Activated T-helper 17 cell treated with anti-CD3 and anti-CD28 coated beads, Interleukin-2, amount 50 U/mL, for 72 hours (primary cell): ENCODE data around the gene PDE3A. TPM values are rescaled to one million over a fixed set of nuclear protein-coding genes. Genes with fewer than 3 reads are reported as not detected.

Experiments used
- ATAC-seq: fragments of 150-1000 bp; cut with Tn5 transposase; replicated peaks from 2 replicates; pipeline ENCODE4 v1.10.0; 2021; ENCODE audit warnings: mild to moderate bottlenecking, moderate library complexity
- H3K27ac Mint-ChIP-seq: one replicate; pipeline ENCODE4 v1.8.0; 2022; ENCODE audit warnings: mixed read lengths
- H3K27me3 Mint-ChIP-seq: one replicate; pipeline ENCODE4 v1.8.0; 2022; ENCODE audit warnings: mixed read lengths
- H3K36me3 Mint-ChIP-seq: one replicate; pipeline ENCODE4 v1.8.0; 2022; ENCODE audit warnings: low read depth, mild to moderate bottlenecking, mixed read lengths
- H3K4me1 Mint-ChIP-seq: one replicate; pipeline ENCODE4 v1.8.0; 2022; ENCODE audit warnings: mixed read lengths
- H3K4me3 Mint-ChIP-seq: one replicate; pipeline ENCODE4 v1.8.0; 2022; ENCODE audit warnings: mild to moderate bottlenecking, mixed read lengths
- H3K9me3 Mint-ChIP-seq: one replicate; pipeline ENCODE4 v1.8.0; 2022; ENCODE audit warnings: mixed read lengths
- total RNA-seq, 2 donors: library from RNA; stranded (reverse); gene quantifications; one replicate each; pipeline ENCODE4 v1.2.3, GENCODE V29; 2022

Gene PDE3A
- total RNA-seq, 2 donors from 2014 or later = not detected

DNA sequence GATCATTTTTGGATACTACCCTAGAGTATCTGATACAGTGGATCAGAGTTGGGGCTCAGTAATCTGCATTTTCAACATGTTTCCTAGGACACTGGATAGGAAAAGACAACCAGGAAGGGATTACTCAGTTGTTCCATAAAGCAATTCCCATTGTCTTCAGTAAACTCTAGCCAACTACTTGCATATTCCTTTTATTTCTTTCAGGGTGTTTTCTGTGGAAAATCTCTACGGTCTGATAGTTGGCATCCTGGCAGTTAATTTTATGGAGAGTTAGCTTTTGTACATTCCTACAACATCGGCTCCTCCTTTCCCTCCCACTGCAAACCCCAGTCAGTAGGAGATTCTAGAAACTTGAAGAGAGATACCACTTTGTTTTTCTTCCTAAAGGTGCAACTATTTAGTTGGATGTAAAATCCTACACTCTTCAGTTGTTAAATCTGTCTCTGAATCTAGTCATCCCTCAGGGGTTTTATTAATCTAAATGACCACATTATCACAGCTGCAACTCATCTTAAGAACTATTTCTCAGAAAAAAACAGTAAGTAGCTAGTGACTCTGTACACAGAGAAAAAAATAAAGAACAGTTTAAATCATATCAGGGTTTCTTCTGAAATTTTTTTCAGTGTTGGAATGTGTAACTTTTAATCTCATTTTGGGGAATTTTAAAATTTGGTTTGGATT lies 103.9 kb downstream of the PDE3A start:
- no peaks in the 10 kb centered on the region for H3K9me3 Mint-ChIP-seq
- no peak overlapping the region for H3K27ac Mint-ChIP-seq
- no peak for ATAC-seq
- no peaks in the 10 kb centered on the region for H3K4me1 Mint-ChIP-seq
- H3K4me3 Mint-ChIP-seq = no peak overlapping the region
- no peaks in the 10 kb centered on the region for H3K36me3 Mint-ChIP-seq
- peaks cover 3% of the 10 kb centered on the region for H3K27me3 Mint-ChIP-seq

DNA sequence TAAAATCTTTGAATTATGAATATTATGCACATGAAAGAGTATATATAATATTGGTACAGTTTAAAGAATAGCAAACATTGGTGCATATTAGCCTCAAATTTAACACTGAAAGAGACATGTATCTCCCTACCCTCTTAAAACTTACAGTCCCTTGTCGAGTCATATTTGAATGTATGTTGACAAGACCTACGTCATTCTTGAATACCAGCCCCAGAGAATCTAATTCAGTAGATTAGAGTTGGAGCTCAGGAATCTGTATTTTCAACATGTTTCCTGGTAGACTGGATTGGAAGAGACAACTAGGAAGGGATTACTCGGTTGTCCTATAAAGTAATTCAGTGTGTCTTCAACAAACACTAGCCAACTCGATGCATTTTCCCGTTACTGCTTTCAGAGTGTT lies 104.8 kb downstream of the PDE3A start:
- ATAC-seq = no peak
- H3K4me3 Mint-ChIP-seq = no peak overlapping the region
- no peaks in the 10 kb centered on the region for H3K9me3 Mint-ChIP-seq
- H3K27ac Mint-ChIP-seq = no peak overlapping the region
- H3K27me3 Mint-ChIP-seq = peaks cover 3% of the 10 kb centered on the region
- H3K36me3 Mint-ChIP-seq = no peaks in the 10 kb centered on the region
- no peaks in the 10 kb centered on the region for H3K4me1 Mint-ChIP-seq

DNA sequence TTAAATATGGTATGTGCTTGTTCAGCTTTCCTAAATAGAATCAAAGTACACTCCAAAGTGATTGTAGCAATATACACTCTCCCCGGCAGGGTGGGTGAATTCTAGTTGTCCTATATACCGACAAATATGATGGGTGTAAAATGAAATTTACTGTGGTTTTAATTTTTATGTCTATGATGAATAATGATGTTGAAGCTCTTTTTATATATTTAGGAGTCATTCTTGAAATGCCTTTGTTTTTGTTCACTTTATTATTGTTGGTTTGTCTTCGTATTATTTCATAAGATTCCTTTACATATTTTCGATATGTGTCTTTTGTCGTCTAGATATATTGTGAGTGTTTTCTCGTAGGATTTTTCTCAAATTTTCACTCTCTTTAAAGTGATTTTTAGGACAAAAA lies 105.7 kb downstream of the PDE3A start:
- Mint-ChIP-seq H3K27ac (no peak overlapping the region), H3K36me3 (no peaks in the 10 kb centered on the region), H3K9me3 (no peaks in the 10 kb centered on the region), H3K4me3 (no peak overlapping the region), H3K4me1 (no peaks in the 10 kb centered on the region), H3K27me3 (peaks cover 3% of the 10 kb centered on the region)
- ATAC-seq = no peak

DNA sequence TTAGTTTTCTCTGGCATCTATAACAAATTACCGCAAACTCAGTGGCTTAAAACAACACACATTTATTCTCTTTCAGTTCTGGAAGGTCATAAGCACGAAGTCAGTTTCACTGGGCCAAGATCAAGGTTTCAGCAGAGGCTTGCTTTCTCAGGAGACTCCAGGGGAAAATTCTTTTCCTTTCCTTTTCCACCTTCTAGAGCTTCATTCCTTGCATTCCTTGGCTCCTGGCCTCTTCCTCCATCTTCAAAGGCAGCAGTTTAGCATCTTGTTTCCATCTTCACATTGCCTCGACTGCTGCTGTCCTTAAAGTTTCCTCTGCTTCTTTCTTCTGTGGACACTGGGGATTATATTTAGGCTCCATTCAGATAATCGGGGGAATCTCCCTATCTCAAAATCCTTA lies 106.1 kb downstream of the PDE3A start:
- Mint-ChIP-seq H3K4me3 (no peak overlapping the region), H3K27me3 (peaks cover 3% of the 10 kb centered on the region), H3K27ac (no peak overlapping the region), H3K36me3 (no peaks in the 10 kb centered on the region), H3K4me1 (no peaks in the 10 kb centered on the region), H3K9me3 (no peaks in the 10 kb centered on the region)
- no peak for ATAC-seq

DNA sequence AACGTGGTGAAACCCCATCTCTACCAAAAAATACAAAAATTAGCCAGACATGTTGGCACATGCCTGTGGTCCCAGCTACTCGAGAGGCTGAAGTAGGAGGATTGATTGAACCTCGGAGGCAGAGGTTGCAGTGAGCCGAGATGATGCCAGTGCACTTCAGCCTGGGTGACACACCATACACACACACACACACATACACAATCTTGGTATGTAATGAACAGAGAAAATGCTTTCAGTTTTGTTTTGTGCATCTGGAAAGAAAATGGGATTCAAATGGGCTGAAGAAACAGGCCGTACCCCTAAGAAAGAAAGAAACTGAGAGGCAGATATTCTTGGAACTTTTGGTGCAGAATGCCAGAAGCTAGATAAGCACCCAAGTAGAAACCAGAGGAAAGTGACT lies 107.2 kb downstream of the PDE3A start:
- H3K36me3 Mint-ChIP-seq = no peaks in the 10 kb centered on the region
- no peak overlapping the region for H3K27ac Mint-ChIP-seq
- H3K4me3 Mint-ChIP-seq = no peak overlapping the region
- H3K9me3 Mint-ChIP-seq = no peaks in the 10 kb centered on the region
- no peak for ATAC-seq
- H3K4me1 Mint-ChIP-seq = no peaks in the 10 kb centered on the region
- H3K27me3 Mint-ChIP-seq = no peaks in the 10 kb centered on the region

DNA sequence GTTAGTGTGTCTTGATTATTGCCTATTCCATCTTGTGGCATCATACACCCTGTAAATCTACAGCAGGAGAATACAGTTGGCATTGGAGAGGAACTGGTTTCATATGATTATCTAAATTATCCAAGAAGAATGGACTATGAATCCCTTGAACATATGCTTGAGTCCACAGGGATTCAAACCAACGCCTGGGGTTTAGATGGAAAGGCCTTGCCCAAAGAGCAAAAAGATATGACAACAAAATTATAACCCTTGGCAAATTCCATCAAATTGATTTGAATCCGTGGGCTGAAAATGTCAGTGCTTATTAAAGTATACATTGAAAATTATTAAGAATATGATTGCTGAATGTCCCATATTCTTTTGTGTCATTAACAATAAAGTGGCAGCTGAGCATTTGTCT lies 108.2 kb downstream of the PDE3A start:
- Mint-ChIP-seq H3K9me3 (no peaks in the 10 kb centered on the region), H3K27me3 (no peaks in the 10 kb centered on the region), H3K27ac (no peak overlapping the region), H3K4me3 (no peak overlapping the region), H3K36me3 (no peaks in the 10 kb centered on the region), H3K4me1 (no peaks in the 10 kb centered on the region)
- no peak for ATAC-seq

DNA sequence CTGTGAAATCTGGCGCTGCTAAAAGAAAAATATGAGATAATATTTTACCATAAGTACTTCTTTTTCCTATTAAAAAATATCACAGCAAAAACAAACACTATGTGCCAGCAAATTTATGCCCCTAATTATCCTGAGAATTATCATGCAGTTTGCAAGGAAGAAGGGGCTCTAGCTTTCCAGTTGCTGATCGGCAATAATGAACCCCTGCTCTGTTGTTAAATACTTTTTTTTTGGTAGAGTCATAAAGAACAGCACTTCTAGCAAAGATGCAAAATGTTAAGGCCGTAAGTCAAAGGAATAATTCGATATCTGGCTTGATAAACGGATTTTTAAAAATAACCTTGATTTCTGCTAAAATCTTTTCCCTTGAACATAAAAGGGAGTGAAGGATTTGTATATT lies 108.9 kb downstream of the PDE3A start:
- H3K9me3 Mint-ChIP-seq = no peaks in the 10 kb centered on the region
- no peaks in the 10 kb centered on the region for H3K4me1 Mint-ChIP-seq
- H3K4me3 Mint-ChIP-seq = no peak overlapping the region
- H3K27ac Mint-ChIP-seq = no peak overlapping the region
- no peaks in the 10 kb centered on the region for H3K36me3 Mint-ChIP-seq
- ATAC-seq = no peak
- H3K27me3 Mint-ChIP-seq = no peaks in the 10 kb centered on the region

DNA sequence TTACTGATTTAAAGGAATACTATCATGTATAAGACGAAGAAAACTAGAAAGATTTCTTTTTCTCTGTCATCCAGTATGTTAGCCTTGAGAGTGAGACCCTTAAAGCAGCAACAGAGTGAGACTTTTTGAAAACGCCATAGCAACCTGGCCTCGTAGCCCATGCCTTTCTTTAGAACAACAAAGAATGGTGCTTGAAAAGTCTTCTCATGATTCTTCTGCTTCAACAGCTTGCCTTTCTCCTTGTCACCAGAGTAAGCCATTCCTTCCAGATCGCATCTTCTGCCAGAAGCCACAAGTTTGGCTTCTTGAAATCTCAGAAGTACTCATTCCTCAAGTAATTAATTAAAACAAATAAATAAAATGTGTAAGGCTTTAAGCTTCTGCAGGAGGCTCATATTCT lies 109.3 kb downstream of the PDE3A start:
- no peaks in the 10 kb centered on the region for H3K27me3 Mint-ChIP-seq
- no peak overlapping the region for H3K4me3 Mint-ChIP-seq
- no peak overlapping the region for H3K27ac Mint-ChIP-seq
- H3K9me3 Mint-ChIP-seq = no peaks in the 10 kb centered on the region
- ATAC-seq = no peak
- H3K4me1 Mint-ChIP-seq = no peaks in the 10 kb centered on the region
- no peaks in the 10 kb centered on the region for H3K36me3 Mint-ChIP-seq

DNA sequence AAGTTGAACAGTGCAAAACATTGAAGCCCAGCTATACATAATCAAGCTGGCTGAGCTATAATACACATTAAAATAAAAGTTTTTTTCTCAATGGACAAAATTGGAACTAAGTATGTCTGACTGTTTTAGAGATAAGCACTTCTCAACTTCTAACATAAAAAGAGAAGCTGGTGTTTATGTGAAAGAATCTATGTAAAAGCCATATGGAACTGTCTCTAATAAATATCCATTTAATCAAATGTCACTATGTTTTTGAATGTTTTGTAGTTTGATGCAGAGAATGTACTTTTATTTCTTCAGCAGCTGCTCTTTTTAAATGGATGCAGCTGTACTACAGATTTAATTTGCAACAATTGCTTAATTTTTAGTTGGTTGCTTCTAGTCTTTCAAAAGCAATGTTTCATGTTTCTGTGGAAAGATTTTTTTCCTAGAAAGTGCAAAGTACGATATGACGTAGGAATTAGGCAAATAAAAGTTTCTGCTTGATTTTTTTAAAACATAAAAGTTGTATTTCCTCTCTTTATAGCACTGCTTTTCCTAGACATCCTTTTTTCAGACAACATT lies 114.2 kb downstream of the PDE3A start:
- Mint-ChIP-seq H3K27ac (no peak overlapping the region), H3K4me3 (no peak overlapping the region), H3K9me3 (no peaks in the 10 kb centered on the region), H3K36me3 (no peaks in the 10 kb centered on the region), H3K27me3 (peaks cover 4% of the 10 kb centered on the region), H3K4me1 (no peaks in the 10 kb centered on the region)
- ATAC-seq = no peak

DNA sequence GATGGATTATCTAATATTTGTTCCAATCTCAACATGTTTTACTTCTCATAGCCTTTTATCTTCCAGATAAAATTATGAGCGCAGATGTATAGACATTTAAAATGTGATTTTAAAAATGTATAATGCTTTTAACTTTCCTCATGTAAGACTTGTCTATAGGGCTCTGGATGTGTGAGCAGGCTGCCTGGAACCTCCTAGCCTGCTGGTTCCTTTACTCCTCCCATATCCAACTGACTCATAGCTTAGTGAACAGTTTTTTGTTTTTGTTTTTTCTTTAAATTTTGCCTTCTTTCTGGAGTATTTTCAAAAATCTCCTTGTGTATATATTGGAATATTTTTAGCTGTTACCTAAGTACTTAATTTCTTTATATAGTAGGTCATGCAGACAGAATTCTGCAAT lies 115.4 kb downstream of the PDE3A start:
- Mint-ChIP-seq H3K27ac (no peak overlapping the region), H3K27me3 (peaks cover 4% of the 10 kb centered on the region), H3K36me3 (no peaks in the 10 kb centered on the region), H3K4me3 (no peak overlapping the region), H3K9me3 (no peaks in the 10 kb centered on the region), H3K4me1 (no peaks in the 10 kb centered on the region)
- ATAC-seq = no peak

DNA sequence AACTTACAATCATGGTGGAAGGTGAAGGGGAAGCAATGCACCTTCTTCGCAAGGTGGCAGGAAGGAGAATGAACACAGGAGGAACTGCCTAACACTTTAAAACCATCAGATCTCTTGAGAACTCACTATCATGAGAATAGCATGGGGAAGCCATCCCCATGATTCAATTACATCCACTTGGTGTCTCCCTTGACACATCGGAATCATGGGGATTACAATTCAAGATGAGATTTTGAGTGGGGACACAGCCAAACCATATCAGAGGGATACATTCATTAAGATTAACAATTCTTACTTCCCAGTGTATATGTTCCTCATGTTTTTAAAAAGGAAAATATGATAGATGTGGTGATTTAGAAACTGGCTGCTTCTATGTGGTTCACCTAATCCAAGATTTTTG lies 117.9 kb downstream of the PDE3A start:
- Mint-ChIP-seq H3K9me3 (no peaks in the 10 kb centered on the region), H3K4me3 (no peak overlapping the region), H3K36me3 (no peaks in the 10 kb centered on the region), H3K27ac (no peak overlapping the region), H3K4me1 (no peaks in the 10 kb centered on the region), H3K27me3 (peaks cover 7% of the 10 kb centered on the region)
- ATAC-seq = no peak

DNA sequence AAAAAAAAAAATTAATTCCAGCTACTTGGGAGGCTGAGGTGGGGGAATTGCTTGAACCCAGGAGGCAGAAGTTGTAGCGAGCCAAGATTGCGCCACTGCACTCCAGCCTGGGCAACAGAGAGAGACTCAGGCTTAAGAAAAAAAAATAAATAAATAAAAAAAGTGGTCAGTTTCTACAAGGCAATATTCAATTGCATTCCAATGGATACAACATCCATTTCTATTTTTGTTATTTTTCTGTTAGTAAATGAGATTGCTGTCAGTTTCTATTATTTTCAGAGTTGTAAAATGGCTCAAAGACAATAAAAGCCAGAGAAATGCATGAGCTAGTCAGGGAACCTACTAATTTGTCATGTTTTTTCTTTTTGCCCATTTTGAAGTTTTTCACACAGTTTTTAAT lies 119.2 kb downstream of the PDE3A start:
- no peak for ATAC-seq
- Mint-ChIP-seq H3K36me3 (no peaks in the 10 kb centered on the region), H3K4me1 (peaks cover 5% of the 10 kb centered on the region), H3K27me3 (peaks cover 7% of the 10 kb centered on the region), H3K4me3 (no peak overlapping the region), H3K27ac (no peak overlapping the region), H3K9me3 (no peaks in the 10 kb centered on the region)

DNA sequence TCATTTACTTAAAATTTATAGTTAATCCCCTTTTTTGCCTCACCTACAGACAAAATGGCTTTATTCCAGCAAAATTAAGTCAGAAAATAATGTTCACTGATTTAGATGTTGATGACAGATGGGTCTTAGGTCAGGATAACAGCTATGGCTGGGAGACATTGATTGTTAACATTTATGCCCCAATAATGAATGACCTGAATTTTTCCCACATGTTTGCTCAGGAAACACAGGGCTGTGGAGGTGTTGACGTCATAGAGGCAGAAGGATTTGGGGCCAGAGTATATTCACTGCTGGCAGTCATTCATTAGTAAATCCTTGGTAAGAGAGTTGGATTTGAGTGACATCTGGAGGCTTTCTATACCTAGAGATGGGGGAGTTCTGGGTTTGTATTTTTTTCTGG lies 121.3 kb downstream of the PDE3A start:
- Mint-ChIP-seq H3K4me1 (peaks cover 6% of the 10 kb centered on the region), H3K36me3 (no peaks in the 10 kb centered on the region), H3K4me3 (no peak overlapping the region), H3K27me3 (peaks cover 7% of the 10 kb centered on the region), H3K27ac (no peak overlapping the region), H3K9me3 (no peaks in the 10 kb centered on the region)
- no peak for ATAC-seq

DNA sequence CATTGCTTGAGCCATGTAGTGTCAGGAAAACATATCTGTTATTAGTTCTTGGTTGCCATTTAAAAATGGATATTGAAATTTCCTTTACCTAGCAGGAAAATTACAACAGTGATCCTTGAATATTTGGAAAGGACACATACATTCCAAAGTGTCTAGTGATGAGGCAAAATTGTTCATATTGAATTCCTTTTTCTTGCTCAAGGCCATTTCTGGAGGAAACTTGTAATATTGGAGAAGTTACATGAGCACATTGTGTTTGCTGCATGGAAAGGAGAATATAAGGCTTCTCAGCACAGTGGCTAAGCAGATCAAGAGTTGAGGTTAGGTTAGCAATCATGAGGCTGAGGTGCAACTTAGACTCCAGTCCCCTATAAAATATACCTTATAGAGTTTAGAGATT lies 121.9 kb downstream of the PDE3A start:
- no peak overlapping the region for H3K27ac Mint-ChIP-seq
- H3K27me3 Mint-ChIP-seq = peaks cover 7% of the 10 kb centered on the region
- ATAC-seq = no peak
- no peaks in the 10 kb centered on the region for H3K9me3 Mint-ChIP-seq
- no peak overlapping the region for H3K4me3 Mint-ChIP-seq
- H3K36me3 Mint-ChIP-seq = no peaks in the 10 kb centered on the region
- H3K4me1 Mint-ChIP-seq = peaks cover 6% of the 10 kb centered on the region

DNA sequence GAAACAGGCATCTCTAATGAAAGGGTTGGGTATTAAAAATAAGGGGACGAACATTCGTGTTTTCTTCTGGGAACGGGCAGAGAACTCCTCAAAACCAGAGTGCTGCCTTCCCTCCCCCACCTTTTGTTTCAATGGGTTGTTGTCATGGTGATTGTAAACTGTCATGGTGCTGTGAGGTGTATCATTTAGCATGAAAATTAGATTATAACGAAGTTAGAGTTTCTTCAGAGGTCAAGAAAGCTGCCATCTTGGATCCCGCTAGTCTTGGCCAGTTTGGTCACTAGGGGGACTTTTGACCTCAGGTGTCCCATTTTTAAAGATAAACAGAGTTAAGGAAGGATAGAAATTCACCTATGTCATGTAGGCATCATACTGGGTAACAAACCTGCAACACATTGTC lies 123.0 kb downstream of the PDE3A start:
- Mint-ChIP-seq H3K9me3 (no peaks in the 10 kb centered on the region), H3K27me3 (peaks cover 2% of the 10 kb centered on the region), H3K4me3 (no peak overlapping the region), H3K36me3 (no peaks in the 10 kb centered on the region), H3K4me1 (peaks cover 6% of the 10 kb centered on the region), H3K27ac (no peak overlapping the region)
- no peak for ATAC-seq
